Left renal pelvis (tissue), 4 donors: ENCODE data around the gene ARID5B. TPM values are rescaled to one million over a fixed set of nuclear protein-coding genes. Genes with fewer than 3 reads are reported as not detected.

Experiments
- DNase-seq, 4 donors: peaks; one replicate each; pipeline ENCODE4 v3.0.0-alpha.2; 2013; ENCODE audit warnings: low read depth in 4 of 4, low spot score in 3 of 4
- polyA plus RNA-seq, 4 donors: library from polyadenylated mRNA; unstranded; fragments of 120-200 nt; gene quantifications; one replicate each; pipeline ENCODE4 v1.2.1, GENCODE V29; 2013; ENCODE audit not compliant: insufficient read length in 4 of 4

Gene ARID5B
- polyA plus RNA-seq, 4 donors = 24.7 to 54.5 (median 52.1) TPM

DNA sequence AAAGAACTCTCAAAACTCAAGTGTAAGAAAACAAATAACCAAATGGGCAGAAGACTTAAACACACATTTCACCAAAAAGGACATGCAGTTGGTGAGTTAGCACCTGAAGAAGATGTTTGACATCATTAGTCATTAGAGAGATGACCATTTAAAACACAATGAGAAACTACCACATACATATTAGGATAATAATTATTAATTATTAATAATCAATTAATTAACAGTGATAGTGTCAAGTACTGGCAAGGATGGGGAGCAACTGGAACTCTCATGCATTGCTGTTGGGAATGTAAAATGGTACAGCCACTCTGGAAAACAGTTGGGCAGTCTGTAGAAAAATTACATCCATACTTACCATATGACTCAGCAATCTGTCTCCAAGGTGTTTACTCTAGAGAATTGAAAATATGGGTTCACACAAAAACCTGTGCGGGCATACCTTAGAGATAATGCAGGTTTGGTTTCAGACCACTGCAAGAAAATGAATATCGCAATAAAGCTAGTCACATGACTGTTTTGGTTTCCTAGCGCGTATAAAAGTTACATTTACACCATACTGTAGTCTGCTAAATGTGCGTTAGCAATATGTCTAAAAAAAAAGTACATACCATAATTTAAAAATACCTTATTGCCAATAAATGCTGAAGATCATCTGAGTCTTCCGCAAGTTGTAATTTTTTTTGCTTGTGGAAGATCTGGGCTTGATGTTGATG is 30.3 kb downstream of the ARID5B start:
- DNase-seq = no peak

DNA sequence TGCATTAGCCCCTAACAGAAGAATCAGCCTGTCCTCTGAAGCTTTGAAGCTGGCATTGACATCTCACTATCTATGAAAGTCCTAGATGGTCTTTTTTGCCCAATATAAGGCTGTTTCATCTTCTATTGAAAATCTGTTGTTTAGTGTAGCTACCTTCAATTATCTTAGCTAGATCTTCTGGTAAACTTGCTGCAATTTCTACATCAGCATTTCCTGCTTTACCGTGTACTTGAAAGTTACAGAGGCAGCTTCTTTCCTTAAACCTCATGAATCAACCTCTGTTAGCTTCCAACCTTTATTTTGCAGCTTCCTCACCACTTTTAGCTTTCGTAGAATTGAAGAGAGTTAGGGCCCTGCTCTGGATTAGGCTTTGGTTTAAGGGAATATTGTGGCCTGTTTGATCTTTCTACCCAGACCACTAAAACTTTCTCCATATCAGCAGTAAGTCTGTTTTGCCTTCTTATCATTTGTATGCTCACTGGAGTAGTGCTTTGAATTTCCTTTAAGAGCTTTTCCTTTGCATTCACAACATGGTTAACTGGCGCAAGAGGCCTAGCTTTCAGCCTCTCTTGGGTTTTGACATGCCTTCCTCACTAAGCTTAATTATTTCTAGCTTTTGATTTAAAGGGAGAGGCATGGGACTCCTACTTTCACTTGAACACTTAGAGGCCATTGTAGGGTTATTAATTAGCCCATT is 32.5 kb downstream of the ARID5B start:
- no peak for DNase-seq

DNA sequence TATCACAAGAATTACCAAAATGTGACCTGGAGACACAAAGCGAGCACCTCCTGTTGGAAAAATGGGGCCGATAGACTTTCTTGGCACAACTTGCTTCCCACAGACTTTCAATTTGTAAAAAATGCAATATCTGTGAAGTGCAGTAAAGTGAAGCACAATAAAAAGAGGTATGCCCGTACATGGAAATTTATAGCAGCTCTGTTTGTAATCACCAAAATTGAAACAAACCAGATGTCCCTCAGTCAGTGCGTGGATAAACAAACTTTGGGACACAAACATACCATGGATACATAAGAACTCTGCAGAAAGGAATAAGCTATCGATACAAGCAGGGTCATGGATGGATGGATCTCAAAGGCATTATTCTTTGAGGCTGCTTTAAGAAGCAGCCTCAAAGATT is 33.6 kb downstream of the ARID5B start:
- no peak for DNase-seq

DNA sequence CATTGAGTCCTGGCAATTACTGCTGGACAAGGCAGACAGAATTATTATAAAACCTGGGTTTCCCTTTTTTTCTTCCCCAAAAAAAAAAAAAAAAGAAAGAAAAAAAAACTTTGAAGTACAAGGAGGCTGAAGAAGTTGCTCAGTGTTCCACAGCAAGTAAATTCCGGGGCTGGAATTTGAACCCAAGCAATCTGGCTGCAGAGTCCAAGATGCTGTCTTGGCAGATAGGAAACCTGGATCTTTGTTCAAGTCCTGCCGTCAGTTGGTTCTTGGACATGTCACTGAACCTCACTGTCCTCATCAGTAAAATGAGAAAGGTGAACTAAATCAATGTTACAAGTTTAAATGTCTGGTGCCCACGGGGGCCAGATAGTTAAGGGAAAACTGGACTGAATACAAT is 35.3 kb downstream of the ARID5B start:
- no peak for DNase-seq

DNA sequence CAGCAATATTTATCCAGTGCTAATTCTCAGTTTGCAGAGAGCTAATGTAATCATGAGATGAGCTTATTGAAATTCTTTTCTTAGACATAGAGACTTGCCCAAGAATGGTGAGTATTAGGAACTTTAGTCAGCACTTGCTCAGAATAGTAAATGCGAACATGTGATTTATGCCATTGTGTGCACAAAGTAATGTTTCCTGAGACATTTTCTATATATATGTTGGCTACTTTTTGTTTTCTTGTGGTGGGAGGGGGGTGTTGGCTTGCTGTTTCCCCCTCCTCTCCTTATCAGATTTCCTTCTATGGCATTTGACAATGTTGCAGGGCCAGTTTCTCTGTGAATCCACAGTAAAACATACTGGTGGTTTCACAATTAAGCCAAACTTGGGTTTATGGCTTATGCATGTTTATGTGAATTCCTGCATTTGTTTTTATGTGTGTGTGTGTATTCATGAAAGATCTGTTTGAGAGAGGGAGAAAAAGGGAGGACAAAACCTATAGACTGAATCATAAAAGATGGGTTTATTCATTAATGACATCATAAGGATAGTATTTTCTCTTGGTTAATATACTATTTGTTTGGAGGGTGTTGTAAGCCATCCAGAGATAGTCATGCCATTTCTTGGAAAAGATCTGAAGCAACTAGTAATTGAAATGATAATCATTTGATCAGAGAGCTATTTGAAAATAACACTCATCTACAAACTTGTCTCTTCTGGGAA is 36.3 kb downstream of the ARID5B start:
- no peak for DNase-seq

DNA sequence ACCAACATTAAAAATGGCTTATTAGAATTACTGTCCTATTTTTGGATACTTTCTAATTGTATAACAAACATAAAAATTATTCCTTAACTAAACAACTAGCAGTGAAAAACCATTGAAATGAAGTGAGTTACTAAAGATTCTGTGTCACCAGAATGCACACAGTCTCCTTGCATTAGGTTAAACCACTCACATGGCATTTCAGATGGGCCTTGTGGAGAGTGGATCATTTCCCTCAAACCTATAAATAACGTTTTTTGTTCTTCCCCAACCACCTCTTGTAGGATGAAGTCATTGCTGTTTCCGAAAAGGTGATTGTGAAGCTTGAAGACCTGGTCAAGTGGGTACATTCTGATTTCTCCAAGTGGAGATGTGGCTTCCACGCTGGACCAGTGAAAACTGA is 38.4 kb downstream of the ARID5B start:
- DNase-seq = no peak

DNA sequence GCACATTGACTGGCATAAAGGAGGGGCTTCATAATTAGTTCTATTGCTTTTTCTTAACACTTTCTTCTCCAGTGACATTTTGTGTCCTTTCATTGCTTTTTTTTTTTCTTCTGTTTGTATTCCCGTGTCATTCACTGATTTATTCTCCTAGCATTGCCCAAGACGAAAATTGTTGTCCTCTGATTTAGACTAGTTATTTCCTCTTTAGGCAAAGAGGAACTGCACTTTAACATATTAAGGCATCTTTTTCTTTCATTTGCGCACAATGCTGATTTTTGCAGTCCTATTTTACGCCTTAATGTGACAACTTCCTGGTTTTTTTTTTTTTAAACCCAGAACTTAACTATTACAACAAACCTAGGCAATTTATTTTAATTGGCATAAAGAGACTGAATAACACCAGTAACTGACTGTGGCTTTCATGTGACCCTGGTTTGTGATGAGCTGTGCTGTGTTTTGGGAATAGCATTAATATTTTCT is 39.7 kb downstream of the ARID5B start:
- no peak for DNase-seq

DNA sequence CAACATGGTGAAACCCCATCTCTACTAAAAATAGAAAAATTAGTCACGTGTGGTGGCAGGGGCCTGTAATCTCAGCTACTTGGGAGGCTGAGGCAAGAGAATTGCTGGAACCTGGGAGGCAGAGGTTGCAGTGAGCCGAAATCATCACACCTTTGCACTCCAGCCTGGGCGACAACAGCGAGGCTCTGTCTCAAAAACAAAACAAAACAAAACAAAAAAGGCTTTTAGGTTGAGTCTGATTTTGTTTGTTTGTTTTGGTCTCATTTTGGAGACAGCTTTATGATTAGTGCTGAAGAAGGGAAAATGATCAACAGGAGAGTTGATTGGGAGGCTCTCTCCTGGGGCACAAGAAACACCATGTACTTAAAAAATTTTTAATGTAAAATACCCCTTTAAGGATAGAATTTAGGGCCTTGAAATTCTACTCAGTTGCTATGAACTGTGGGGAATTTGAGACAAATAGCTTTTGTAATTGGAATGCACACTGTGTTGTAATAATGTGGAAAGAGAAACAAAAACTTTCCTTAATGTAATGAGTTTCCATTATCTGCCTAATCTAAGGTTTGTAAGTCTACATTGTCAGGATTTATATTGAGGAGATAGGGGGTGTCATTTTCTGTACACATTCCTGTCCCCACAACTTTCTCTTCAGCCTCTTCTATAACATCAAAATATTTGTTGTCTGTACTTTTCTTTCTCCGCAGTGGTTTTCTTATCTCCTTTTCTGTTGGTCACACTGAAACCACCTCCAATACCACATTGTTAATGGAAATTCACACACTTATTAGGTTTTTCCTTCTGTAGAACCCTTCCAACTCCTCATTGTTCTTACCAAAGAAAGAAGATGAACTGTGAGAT is 41.3 kb downstream of the ARID5B start:
- DNase-seq = no peak

DNA sequence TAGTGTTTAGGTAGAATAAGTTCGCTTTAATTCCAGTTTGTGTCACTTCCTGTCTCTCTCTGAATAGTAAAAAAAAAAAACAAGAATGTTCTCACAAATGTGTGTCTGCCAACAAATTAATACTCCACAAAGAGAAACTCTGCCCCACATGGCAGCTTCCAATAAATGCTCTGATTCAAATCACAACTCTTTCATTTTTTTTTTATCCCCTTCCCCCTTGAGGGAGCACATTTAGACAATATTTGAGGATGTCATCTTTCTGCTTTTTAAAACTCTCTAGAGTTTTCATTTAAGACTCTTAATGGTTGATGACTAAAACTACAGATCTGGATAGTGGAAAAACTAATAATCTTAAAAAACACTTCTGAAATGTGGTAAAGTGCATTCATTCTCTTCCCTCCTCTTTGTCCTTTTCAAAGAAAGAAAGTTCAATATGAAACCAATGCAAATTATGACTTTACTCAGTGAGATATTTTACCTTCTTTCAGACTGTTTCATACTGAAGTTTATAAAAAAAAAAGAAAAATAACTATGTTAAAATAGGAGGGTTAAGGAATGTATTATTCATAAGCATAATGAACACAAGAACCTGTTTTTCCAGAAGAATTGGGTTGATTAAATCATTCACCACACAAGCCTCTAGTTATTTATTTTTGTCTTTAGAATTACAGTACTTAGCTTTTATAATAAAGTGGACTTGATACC is 42.3 kb downstream of the ARID5B start:
- DNase-seq = no peak

DNA sequence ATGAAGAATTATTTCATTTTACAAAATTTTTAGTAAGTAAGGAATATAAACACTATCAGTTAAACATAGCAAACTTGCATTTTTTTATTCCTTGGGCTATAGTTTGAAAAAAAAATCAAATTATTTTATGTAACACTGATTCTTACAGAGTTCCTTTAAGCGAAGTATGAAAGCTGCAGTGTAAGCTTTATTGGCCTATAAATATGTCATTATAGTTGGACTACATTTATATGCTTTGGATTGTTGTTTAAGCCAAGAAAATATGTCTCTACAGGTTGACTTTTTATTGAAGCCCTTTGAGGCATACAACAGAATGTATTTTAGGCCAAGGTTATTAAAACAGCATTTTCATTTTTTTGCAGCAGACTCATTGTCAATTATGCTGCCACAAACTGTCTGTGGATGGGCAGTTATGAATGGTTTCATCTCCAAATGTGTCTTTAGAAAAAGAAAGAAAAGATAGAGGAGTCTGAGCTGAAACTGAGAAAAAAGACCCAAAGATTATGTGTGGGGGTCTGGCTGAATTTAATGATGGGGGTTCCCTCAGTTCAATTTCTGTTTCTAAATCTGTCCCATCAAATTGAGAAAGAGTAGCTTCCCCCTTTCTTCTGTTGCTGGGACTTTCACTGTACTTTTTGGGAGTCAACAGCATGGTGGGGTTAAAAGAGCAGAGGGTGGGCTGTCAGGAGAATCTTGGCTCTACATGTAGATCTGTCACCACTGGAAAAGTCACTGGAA is 43.1 kb downstream of the ARID5B start:
- DNase-seq = no peak

DNA sequence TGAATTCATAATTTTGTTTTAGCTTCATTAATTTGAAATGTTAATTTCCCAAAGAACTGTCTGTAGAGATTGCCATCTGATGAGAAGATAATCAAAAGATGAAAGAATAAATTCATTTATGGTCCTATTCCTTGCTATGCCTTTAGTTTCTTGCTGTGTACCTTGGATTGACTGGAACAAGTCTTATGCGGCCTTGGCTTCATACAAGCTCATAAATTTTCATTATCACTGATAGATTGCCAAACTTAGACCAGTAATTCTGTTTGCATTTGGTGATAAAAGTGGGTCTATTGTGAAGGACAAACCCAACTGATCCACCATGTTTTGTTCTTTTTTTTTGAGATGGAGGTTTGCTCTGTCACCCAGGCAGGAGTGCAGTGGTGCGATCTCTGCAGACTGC is 48.2 kb downstream of the ARID5B start:
- DNase-seq = no peak

DNA sequence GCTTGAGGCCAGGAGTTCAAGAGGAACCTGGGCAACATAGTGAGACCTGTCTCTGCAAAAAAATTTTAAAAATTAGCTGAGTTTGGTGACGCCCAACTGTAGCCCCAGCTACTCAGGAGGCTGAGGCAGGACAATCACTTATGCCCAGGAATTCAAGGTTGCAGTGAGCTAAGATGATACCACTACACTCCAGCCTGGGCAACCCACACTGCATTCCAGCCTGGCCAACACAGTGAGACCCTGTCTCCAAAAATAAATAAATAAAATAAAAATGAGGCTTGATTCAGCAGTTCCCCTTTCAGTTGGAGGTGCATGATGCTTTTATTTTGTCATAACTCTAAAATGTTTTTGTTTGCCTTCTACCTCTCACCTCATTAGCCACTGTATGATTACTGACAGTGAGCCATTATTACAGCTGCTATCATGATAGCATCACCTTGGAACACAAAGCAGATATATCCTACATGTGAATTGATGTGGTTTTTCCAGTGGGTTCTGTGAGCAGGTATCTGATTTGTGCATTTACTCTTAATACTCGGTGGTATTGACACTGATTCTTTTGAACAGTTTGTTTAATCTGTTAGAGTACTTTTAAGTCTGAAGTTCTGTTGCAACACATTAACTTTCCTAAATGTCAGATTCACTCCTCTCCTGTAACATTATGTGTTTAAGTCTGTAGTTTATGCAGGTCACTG is 49.1 kb downstream of the ARID5B start:
- no peak for DNase-seq

DNA sequence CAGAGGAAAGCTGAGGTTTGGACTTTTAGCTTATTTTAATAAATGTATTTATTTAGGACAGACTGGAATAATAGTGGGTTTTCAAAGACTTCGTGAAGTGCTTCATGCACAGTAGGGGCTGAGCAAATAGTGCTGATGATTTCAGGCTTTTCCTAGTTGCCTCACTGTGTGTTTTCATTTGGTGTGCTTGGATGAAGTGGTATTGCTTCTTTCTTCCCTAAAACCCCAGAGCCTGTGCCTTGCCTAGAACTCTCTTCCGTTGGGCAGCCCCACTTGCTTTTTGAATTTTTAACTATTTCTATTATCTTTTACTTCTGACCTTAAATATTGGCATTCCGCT is 49.6 kb downstream of the ARID5B start:
- no peak for DNase-seq

DNA sequence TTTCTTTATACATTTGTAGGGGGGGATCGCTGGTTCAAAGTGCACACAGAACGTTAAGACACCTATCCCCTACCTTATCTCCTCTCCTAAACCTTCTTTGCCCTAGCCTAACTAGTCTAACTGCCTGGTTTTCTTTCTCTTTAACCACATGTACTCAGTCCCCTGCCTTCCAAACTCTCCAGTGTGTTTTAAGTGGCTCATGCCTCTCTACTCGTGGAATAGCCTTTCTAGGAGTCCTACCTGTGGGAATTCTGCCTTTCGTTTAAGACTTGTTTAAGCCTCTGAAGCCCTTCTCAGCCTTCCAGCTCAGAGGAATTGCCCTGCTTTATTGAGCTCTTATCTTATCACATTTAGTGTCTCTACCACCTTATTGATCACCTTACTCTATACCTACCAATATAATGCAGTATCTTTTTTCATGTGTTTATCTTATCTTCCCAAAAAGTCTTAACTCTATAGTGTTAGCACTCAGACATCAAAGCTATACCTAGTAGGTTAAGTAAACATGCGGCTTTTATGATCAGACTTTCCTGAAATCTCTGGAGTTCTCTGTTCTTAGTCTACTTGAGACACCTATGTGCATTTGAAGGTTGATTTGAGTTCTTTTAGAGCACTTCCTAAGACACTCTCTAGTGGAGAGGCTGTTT is 50.7 kb downstream of the ARID5B start:
- no peak for DNase-seq

DNA sequence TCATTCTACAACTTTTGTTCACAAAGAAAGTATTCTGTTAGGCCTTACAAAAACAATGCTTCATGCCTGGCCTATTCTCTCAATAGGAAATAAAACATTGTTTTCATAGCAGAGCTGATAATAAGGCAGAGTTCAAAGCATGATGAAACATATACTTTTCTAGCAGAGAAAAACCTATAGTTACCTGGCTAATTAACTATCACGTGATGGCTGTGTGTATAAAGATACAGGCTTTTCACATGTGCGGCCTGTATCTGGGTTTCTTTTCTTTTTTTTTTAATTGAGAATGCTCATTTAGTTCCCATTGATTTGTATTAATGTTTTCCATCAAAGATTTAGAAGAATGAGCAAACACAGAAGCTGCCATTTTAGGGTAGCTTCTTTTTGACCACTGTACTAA is 51.7 kb downstream of the ARID5B start:
- no peak for DNase-seq

DNA sequence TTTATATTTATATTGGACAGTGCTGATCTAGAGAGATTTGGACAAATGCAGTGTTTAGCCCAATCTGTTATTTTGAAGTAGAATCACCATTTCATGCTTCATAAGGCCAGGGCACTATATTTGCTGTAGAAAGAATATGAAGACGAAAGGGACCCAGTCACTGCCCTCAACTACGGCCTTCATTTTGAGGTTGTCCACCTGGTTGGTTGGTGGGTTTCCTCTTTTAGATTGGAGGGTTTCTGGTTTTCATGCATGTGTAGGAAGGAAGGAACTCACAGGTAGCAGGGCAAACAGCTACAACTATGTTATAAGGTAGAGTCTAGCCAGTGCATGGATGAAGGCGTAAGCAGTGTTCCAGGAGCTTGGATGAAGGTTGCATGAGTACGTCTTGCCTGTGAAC is 56.3 kb downstream of the ARID5B start:
- DNase-seq = no peak

DNA sequence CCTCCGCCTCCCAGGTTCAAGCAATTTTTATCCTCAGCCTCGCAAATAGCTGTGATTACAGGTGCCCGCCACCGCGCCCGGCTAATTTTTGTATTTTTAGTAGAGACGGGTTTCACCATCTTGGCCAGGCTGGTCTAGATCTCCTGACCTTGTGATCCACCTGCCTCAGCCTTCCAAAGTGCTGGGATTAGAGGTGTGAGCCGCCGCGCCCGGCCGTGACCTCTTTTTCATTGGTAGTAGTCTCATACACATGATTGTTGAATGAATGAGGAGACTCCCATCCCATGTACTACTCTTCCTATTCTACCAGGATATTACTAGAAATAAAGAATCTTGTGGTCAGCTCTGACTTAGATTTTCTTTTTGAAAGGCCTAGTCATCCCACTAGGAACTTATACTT is 56.8 kb downstream of the ARID5B start:
- DNase-seq = no peak

DNA sequence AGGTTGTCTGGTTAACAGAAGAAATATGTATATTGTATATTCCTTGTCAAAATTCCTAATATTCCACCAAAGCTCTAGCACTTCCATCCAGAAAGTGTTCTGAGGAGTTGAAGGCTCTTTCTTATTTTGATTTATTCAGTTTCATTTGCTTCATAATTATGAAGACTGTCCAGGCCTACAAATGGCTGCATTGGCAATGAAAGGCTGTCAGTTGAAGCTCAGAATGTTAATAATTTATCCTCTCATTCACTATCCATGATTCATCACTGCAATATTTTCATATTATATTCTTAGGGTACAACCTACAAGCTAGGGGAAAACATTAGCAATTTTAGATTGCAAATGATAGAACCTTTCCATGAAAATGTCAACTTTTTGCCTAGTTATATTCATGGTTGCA is 57.3 kb downstream of the ARID5B start:
- DNase-seq = no peak

DNA sequence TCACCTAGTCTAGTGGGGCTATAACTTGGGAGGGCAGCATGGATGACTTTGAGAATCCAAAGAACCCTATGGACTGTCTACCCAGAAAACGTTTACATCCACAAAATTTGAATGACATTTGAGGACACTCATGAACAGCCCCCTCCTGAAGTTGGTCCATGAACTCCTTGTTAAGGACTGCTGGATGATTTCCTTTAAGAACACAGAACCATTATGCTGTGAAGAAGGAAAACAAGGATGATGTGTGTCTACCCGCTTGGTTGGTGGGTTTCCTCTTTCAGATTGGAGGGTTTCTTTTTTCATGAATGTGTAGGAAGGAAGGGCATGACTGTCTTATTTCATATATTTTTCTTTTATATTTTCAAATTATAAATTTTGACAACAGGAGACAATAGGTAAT is 58.3 kb downstream of the ARID5B start:
- DNase-seq = no peak
